ENCODE measurements around the gene TNIK. TPM values are rescaled to one million over a fixed set of nuclear protein-coding genes. Genes with fewer than 3 reads are reported as not detected.
"Not testable (repeated sequence)": the region's sequence is repeated elsewhere in the genome, so short reads cannot be mapped to it uniquely, and the experiment has no call there.

TNIK gene
- total RNA-seq, 2 donors from 2014 or later: 5.6 to 47.1 TPM

GRCh38 chr3:171293142-171293782, 166.9 kb downstream of the TNIK start:
- intact Hi-C loops (cut with DNase I): no loop called here
- no peaks in the 10 kb centered on the region for H3K36me3 ChIP-seq
- no peak for DNase-seq (ENCODE audit: low spot score)
- H3K4me1 ChIP-seq (replicated peaks): no peaks in the 10 kb centered on the region
- no peaks in the 10 kb centered on the region for H3K9me3 ChIP-seq
- no peak for TF ChIP-seq POLR2AphosphoS5 (IDR thresholded peaks at IDR 0.05)
- TF ChIP-seq CTCF (IDR thresholded peaks at IDR 0.05): no peak
- TF ChIP-seq POLR2A (IDR thresholded peaks at IDR 0.05): no peak
- no peak overlapping the region for H3K27ac ChIP-seq
- 94% methylated on average over 1 of the region's 1 CpG for WGBS
- no peaks in the 10 kb centered on the region for H3K27me3 ChIP-seq (replicated peaks; ENCODE audit: insufficient read depth)
- H3K4me3 ChIP-seq: no peak overlapping the region

GRCh38 chr3:171290680-171291079, 169.5 kb downstream of the TNIK start:
- H3K4me3 ChIP-seq: no peak overlapping the region
- H3K36me3 ChIP-seq: no peaks in the 10 kb centered on the region
- no peak for DNase-seq (ENCODE audit: low spot score)
- WGBS: 53% methylated on average over 2 of the region's 2 CpGs
- no peak overlapping the region for H3K27ac ChIP-seq
- H3K27me3 ChIP-seq (replicated peaks; ENCODE audit: insufficient read depth): no peaks in the 10 kb centered on the region
- intact Hi-C loops (cut with DNase I): no loop called here
- no peaks in the 10 kb centered on the region for H3K9me3 ChIP-seq
- H3K4me1 ChIP-seq (replicated peaks): no peaks in the 10 kb centered on the region
- TF ChIP-seq CTCF (IDR thresholded peaks at IDR 0.05) (no peak), POLR2AphosphoS5 (IDR thresholded peaks at IDR 0.05) (no peak), POLR2A (IDR thresholded peaks at IDR 0.05) (no peak)

GRCh38 chr3:171289291-171289690, 170.9 kb downstream of the TNIK start:
- intact Hi-C loops (cut with DNase I): loop anchor here (10.0 kb wide), 1 partner anchor 166 kb away; no protein-coding TSS in a partner anchor
- H3K27ac ChIP-seq: no peak overlapping the region
- no peak for TF ChIP-seq CTCF (IDR thresholded peaks at IDR 0.05)
- TF ChIP-seq POLR2A (IDR thresholded peaks at IDR 0.05): no peak
- no peak for TF ChIP-seq POLR2AphosphoS5 (IDR thresholded peaks at IDR 0.05)
- no peaks in the 10 kb centered on the region for H3K36me3 ChIP-seq
- no peak for DNase-seq (ENCODE audit: low spot score)
- no peaks in the 10 kb centered on the region for H3K4me1 ChIP-seq (replicated peaks)
- H3K9me3 ChIP-seq: no peaks in the 10 kb centered on the region
- H3K27me3 ChIP-seq (replicated peaks; ENCODE audit: insufficient read depth): no peaks in the 10 kb centered on the region
- no peak overlapping the region for H3K4me3 ChIP-seq

DNA sequence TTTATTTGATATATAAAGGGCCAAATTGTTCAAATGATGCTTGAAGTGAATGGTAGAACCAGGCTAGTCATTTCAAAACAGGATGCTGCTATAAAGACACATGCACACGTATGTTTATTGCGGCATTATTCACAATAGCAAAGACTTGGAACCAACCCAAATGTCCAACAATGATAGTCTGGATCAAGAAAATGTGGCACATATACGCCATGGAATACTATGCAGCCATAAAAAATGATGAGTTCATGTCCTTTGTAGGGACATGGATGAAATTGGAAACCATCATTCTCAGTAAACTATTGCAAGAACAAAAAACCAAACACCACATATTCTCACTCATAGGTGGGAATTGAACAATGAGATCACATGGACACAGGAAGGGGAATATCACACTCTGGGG, 172.4 kb downstream of the TNIK start:
- not testable (repeated sequence) for H3K4me1 ChIP-seq (replicated peaks); DNase-seq (ENCODE audit: low spot score); H3K27ac ChIP-seq; H3K9me3 ChIP-seq; H3K4me3 ChIP-seq; H3K36me3 ChIP-seq; H3K27me3 ChIP-seq (replicated peaks; ENCODE audit: insufficient read depth)
- intact Hi-C loops (cut with DNase I): loop anchor here (10.0 kb wide), 1 partner anchor 167 kb away; no protein-coding TSS in a partner anchor
- WGBS: 91% methylated on average over 3 of the region's 3 CpGs

GRCh38 chr3:171286580-171287249, 173.5 kb downstream of the TNIK start:
- H3K9me3 ChIP-seq: no peaks in the 10 kb centered on the region
- H3K4me1 ChIP-seq (replicated peaks): no peaks in the 10 kb centered on the region
- no peak for TF ChIP-seq CTCF (IDR thresholded peaks at IDR 0.05)
- peak; percentile 83 for TF ChIP-seq POLR2AphosphoS5 (IDR thresholded peaks at IDR 0.05)
- no peak for TF ChIP-seq POLR2A (IDR thresholded peaks at IDR 0.05)
- peak; percentile 9 for DNase-seq (ENCODE audit: low spot score)
- no peak overlapping the region for H3K4me3 ChIP-seq
- no peaks in the 10 kb centered on the region for H3K27me3 ChIP-seq (replicated peaks; ENCODE audit: insufficient read depth)
- no peak overlapping the region for H3K27ac ChIP-seq
- 38% methylated on average over 1 of the region's 1 CpG for WGBS
- H3K36me3 ChIP-seq: no peaks in the 10 kb centered on the region
- intact Hi-C loops (cut with DNase I): loop anchor here (10.0 kb wide), 1 partner anchor 168 kb away; no protein-coding TSS in a partner anchor

Measured in prostate gland (tissue), 2 donors.